HG03571 (cell line): ENCODE data around the gene CTBP1.
"Not testable (repeated sequence)": the region's sequence is repeated elsewhere in the genome, so short reads cannot be mapped to it uniquely, and the experiment has no call there.

Experiments used
- ATAC-seq: cut with Tn5 transposase; IDR thresholded peaks from one replicate; pipeline ENCODE4 v1.9.1; 2021; ENCODE audit not compliant: unreplicated experiment

Gene CTBP1

DNA sequence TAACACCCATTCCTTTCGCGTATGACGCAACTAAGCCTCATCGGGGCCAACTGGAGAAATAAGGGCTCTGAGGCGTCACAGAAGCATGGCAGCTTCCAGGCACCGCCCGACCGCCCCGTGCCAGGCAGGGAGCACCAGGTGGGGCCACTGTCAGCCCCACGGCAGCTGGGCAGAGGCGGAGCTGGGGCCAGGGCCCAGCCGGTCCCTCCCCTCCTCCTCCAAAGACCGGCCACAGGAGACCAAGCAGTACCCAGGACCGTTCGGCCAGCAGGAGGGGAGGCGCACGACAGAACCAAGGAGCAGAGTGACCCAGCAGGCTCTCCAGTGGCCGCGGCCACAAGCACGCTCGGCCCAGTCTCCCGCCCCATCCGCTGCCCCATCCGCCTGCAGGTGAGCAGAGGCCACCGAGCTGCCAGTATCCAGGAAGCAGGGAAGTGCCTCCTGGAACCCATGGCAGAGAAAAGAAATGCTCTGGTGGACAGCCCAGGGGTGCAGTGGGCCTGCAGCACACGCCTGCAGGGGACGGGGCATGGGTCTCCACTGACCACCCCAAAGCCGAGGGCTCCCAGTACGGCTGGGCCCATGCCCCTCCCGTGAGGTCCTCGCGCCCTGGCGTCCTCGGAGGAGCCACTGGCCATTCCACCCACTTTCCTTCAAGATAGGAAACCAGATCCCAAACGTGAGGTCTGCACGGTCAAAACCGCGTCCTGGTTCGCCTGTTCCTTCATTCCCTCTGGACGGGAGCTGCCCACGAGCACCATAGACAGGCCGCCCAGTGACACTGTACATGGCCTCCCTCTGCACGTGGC, 9.6 kb downstream of the CTBP1 start:
- no peak for ATAC-seq

- no peak for ATAC-seq
Measured at GRCh38 chr4:1238676-1239000, 10.3 kb downstream of the CTBP1 start.

DNA sequence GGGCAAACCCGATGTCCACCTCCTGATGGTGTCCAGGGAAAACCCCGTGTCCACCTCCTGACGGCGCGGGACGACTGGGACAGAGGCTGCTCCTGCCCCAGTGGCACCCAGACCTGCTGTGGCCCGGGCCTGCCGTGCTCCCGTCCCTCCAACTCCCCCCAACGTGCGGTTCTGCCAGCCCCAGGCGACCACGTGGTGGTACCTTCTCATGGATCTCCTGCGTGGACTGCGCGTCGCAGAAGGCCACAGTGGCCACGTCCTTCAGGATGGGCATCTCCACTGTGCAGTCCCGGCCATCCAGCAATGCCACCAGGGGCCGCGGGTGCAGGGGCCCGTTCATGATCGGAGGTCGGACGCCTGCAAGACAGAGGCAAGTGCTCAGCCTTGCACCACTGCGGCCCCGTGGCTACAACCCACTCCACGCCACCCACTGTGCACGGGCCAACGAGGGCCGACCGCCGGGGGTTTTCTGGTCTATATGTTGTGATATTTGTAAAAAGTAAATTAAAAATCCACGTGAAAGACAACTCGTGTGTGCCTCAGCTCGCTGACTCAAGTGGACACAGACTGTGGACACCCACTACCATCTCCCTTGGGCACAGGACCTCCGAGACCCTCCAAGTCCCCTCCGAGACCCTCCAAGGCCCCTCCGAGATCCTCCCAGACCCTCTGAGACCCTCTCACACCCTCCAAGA, 10.8 kb downstream of the CTBP1 start:
- ATAC-seq, result no peak

- ATAC-seq, result not testable (repeated sequence)
Measured at GRCh38 chr4:1237261-1237660, 11.7 kb downstream of the CTBP1 start.

GRCh38 chr4:1236836-1237235, 12.1 kb downstream of the CTBP1 start:
- ATAC-seq, result not testable (repeated sequence)

DNA sequence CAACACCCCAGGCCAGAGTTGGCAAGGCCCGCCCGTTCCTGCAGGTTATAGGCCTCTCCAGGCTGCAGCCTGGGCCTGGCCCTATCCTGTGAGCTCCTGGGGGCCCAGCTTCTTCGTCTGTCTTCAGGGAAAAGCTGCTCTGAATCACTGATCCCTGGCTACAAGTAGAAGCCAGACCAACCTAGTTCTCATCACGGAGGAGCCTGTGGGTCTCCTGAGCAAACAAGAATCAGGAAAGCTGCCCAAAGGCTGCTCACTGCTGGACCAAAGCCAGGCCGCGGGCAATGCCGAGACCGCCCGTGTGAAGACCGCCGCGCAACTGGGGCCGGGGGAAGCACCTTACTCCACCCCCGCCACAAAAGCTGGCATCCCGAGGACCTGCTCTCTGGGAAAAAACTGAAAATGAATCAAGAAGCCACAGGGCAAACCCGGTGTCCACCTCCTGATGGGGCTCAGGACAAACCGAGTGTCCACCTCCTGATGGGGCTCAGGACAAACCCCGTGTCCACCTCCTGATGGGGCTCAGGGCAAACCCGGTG, 12.8 kb downstream of the CTBP1 start:
- no peak for ATAC-seq

DNA sequence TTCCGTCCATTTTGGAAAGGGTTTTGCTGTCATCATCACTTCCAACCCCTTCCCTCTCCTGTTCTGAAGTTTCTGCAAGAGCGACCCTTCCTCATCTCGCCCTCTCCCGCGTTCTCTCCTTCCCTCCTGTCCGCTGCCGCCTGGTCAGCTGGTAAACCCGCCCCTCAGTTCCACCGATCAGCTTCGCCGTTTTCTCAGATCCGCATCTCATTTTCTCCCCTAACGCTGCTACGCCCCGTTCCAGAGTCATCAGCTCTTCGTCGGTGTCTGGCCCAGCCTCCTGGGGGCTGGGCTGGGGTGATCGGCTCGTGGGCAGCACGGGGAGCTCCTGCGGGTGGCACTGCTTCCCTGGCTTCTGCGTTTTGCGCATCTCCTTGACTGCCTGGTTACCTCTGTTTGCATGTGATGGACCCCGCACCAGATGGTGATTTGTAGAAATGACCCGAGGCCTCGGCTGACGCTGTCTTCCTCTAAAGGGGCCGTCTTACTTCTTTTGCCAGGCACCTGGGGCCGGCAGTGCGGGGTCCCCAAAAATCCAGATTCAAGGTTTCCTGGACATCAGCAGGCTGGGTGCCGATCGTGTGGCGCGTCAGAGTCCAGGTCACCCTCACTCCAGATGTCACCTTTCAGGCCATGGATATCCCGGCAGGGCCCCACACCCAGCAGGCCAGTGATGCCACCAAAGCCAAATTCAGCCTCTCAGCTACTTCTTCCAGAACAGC, 13.4 kb downstream of the CTBP1 start:
- no peak for ATAC-seq

DNA sequence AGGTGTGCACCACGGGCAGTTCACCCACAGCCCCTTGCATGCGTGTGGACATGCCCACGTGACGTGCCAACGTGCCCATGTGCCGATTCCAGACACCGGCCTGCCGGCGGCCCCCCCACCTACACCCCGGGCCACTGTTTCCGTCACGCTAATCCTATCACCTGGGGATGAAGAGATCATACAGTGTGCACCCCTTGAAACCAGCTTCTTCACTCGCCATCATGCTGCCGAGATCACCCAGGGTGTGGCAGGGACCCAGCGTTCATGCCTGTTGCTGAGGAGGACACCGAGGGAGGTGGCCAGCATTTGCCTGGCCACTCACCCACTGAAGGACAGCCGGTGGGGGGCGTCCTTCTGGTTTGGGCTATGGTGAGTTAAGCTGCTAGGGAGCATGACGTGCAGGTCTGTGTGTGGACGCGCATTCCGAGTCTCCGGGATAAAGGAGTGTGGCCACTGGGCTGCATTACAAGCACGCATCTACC, 14.1 kb downstream of the CTBP1 start:
- no peak for ATAC-seq

DNA sequence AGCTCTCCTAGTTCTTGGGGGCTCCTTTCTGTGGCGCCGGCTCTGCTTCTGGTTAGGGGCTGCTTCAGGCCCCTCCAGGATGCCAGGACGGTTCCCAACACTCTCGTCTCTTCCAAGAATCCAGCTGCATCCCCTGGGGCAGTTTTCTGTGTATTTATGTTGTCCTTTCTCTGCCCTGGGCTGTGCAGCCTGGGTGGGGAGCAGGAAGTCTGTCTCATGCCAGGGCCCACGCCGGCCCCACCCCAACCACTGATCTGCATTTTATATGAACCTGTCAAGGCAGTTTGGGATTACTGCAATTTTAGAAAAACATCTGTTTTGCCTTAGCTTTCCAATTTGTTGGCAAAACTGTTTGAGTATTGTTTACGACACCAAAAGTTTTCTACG, 14.6 kb downstream of the CTBP1 start:
- no peak for ATAC-seq

DNA sequence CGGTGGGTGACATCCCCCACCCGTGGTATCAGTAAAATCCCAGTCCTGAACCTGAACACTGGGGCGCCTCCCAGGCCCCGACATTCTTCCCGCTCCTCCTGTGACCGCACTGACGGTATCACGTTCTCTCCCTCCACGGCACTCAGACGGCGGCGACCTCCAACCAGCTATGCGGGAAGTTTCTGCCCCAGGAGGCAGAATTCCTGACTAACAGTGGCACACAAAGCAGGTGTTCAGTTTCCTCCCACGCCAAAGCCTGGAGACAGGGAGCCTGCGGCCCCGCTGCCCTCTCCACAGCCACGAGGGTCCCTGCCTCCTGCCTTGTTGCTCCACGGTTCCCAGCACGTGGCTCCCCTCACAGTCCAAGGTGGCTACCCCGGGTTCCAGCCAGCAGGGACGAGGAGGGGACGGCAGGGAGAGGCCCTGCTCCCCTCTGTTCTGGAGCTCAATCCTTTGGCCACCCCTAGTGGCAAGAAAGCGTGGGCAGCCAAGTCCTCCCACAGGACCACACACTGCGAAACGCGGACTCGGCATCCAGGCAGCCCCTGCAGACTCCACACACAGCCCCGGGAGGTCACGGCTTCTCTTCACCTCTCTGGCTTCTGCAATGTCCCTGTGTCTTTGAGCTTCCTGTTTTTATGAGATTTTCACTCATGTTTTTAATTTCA, 15.2 kb downstream of the CTBP1 start:
- no peak for ATAC-seq

- ATAC-seq, result no peak
Measured at GRCh38 chr4:1232661-1233621, 16.0 kb downstream of the CTBP1 start.

DNA sequence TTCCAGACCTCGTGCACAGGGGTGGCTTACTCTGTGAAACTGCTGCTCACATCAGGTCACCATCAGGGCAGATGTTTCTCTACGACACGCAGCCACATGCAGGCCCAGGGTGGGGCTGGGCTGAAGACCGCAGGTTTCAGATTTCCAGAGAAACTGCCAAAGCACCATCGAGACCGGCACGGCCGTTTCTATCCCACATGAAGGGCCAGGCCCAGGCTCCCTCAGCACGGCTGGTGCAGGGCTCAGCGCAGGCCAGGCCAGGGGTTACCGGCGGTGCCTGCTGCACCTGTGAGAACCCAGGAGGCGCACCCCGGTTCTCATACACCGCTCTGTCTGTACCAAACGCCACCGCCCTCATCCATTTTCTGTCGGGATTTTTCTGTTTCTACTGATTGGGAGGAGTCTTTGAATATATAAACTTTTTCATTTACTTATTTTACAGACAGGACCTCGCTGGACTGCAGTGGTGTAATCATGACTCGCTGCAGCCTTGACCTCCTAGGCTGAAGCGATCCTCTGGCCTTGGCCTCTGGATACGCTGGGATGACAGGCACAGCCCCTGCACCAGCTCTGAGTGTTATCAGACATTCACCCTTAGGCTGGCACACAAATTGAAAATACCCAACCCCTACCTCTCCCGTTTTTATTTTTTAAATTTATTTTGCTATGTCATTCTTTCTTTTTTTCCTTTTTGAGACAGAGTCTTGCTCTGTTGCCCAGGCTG, 17.1 kb downstream of the CTBP1 start:
- ATAC-seq, result no peak

- no peak for ATAC-seq
Measured at GRCh38 chr4:1230971-1231636, 17.8 kb downstream of the CTBP1 start.

DNA sequence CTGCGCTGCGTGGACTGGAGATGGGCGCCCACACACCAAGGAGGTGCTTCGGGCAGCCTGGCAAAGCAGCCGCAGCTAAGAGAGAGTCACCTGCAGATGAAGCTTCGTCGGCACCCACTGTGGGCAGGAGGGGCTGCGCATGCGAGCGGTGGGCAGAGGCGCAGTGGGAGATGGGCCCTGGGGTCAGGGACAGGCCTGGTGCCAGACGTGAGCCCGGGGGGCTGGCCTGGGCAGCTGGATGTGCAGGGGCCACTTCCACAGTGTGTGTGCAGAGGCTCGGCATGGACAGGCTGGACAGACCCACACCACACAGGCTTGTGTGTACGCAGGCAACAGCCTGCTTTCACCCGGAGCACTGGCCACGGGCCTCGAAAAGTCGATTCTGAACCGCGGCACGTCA, 18.6 kb downstream of the CTBP1 start:
- no peak for ATAC-seq

GRCh38 chr4:1229117-1229849, 19.6 kb downstream of the CTBP1 start:
- no peak for ATAC-seq

DNA sequence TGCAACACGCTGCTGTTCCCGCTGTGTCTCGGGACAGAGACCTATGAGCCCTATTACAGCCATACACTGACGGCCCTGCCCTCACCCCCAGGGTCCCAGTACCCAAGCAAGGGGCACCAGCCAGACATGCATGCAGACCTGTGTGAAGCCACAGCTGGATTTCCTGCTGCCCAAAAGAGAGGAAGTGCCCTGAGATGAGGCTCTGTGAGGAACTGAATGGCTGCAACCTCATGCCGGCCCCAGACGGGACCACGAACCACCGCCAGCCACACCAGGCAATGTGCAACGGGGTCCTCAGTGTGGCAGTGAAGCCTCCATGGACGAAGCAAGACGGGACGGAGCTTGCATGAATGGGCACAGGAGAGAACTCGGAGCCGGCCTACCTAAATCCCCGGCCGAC, 21.1 kb downstream of the CTBP1 start:
- no peak for ATAC-seq

DNA sequence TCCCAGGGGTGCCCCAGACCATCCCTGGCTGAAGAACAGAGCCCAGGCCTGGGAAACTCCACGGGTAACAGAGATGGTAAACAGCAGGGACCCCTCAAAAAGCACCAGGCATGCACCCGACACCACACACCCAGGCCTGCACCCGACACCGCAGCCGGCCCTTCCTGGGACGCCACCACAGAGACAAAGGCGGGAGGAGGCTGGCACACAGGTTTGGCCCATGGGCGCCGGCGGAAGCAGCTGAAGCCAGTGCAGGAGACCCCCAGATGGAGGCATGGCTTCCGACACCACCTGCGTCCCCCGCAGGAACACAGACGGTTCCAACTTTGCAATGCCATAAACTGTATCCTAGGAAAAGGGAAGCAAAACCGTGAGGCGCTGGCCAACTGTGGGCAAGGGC, 22.3 kb downstream of the CTBP1 start:
- ATAC-seq, result no peak

- ATAC-seq, result no peak
Measured at GRCh38 chr4:1226144-1226481, 22.8 kb downstream of the CTBP1 start.
